ENCODE measurements around the gene SZT2.

SZT2 gene

GRCh38 chr1:43354471-43354870, 35.2 kb upstream of the SZT2 start:
- Histone ChIP-seq H3K23ac (ENCODE audit: low read length) (no peak overlapping the region), H4K12ac (ENCODE audit: low read depth, low read length) (no peak overlapping the region), H3K14ac (ENCODE audit: low read length) (no peak overlapping the region), H3K4me2 (ENCODE audit: low read length) (no peak overlapping the region), H3K36me3 (ENCODE audit: control insufficient read depth in 1 of 2, insufficient read depth in 2 of 2, low read length in 2 of 2) (no peaks in the 10 kb centered on the region), H3K9ac (ENCODE audit: low read length) (no peak overlapping the region), H3K27ac (ENCODE audit: low read depth, low read length) (no peak overlapping the region), H2AK5ac (ENCODE audit: low read length) (no peak overlapping the region), H3K79me1 (ENCODE audit: low read length) (peaks cover 8% of the 10 kb centered on the region), H4K91ac (ENCODE audit: low read depth, low read length) (no peak overlapping the region), H3K27me3 (ENCODE audit: insufficient read depth, low read length) (no peaks in the 10 kb centered on the region), H3K4me1 (ENCODE audit: control insufficient read depth in 1 of 2, insufficient read depth in 2 of 2, low read length in 2 of 2) (peaks cover 0 to 3% of the 10 kb centered on the region in 2 experiments), H2BK120ac (ENCODE audit: insufficient read depth, low read length, poor library complexity) (no peak overlapping the region), H2BK5ac (ENCODE audit: low read depth, low read length, poor library complexity) (no peak overlapping the region), H3K9me3 (ENCODE audit: insufficient read depth, low read depth, low read length) (no peaks in the 10 kb centered on the region), H3K79me2 (ENCODE audit: control insufficient read depth, insufficient read depth, low read length, poor library complexity) (peaks cover 6% of the 10 kb centered on the region), H2BK12ac (ENCODE audit: low read length) (no peak overlapping the region), H3K18ac (ENCODE audit: low read length) (no peak overlapping the region), H4K8ac (ENCODE audit: low read depth, low read length) (no peak overlapping the region), H3K4me3 (ENCODE audit: low read depth, low read length) (no peak overlapping the region), H2AFZ (ENCODE audit: insufficient read depth, low read length, poor library complexity) (no peak overlapping the region), H3K4ac (ENCODE audit: low read depth, low read length) (no peak overlapping the region)
- no peak for DNase-seq
- no CpG with 5 or more reads among the region's 2 CpGs for WGBS (ENCODE audit: extremely low coverage, insufficient coverage, insufficient read length)

- H2AK5ac ChIP-seq (ENCODE audit: low read length), result no peak overlapping the region
- peaks cover 6% of the 10 kb centered on the region for H3K79me2 ChIP-seq (ENCODE audit: control insufficient read depth, insufficient read depth, low read length, poor library complexity)
- H3K9ac ChIP-seq (ENCODE audit: low read length), result no peak overlapping the region
- H3K18ac ChIP-seq (ENCODE audit: low read length), result no peak overlapping the region
- H4K12ac ChIP-seq (ENCODE audit: low read depth, low read length), result no peak overlapping the region
- no peak overlapping the region for H3K4me3 ChIP-seq (ENCODE audit: low read depth, low read length)
- DNase-seq, result no peak
- no peak overlapping the region for H4K91ac ChIP-seq (ENCODE audit: low read depth, low read length)
- peaks cover 2 to 3% of the 10 kb centered on the region in 2 experiments for H3K36me3 ChIP-seq (ENCODE audit: control insufficient read depth in 1 of 2, insufficient read depth in 2 of 2, low read length in 2 of 2)
- no peak overlapping the region for H2AFZ ChIP-seq (ENCODE audit: insufficient read depth, low read length, poor library complexity)
- H3K4me1 ChIP-seq (ENCODE audit: control insufficient read depth in 1 of 2, insufficient read depth in 2 of 2, low read length in 2 of 2), result peaks cover 3 to 6% of the 10 kb centered on the region in 2 experiments
- H2BK120ac ChIP-seq (ENCODE audit: insufficient read depth, low read length, poor library complexity), result no peak overlapping the region
- H3K4me2 ChIP-seq (ENCODE audit: low read length), result no peak overlapping the region
- no peak overlapping the region for H3K4ac ChIP-seq (ENCODE audit: low read depth, low read length)
- H3K14ac ChIP-seq (ENCODE audit: low read length), result no peak overlapping the region
- no peaks in the 10 kb centered on the region for H3K9me3 ChIP-seq (ENCODE audit: insufficient read depth, low read depth, low read length)
- H2BK12ac ChIP-seq (ENCODE audit: low read length), result no peak overlapping the region
- no peak overlapping the region for H3K23ac ChIP-seq (ENCODE audit: low read length)
- no peak overlapping the region for H3K27ac ChIP-seq (ENCODE audit: low read depth, low read length)
- no peaks in the 10 kb centered on the region for H3K27me3 ChIP-seq (ENCODE audit: insufficient read depth, low read length)
- H2BK5ac ChIP-seq (ENCODE audit: low read depth, low read length, poor library complexity), result no peak overlapping the region
- no peak overlapping the region for H4K8ac ChIP-seq (ENCODE audit: low read depth, low read length)
- H3K79me1 ChIP-seq (ENCODE audit: low read length), result peaks cover 8% of the 10 kb centered on the region
- WGBS (ENCODE audit: extremely low coverage, insufficient coverage, insufficient read length), result no CpG with 5 or more reads among the region's 2 CpGs
Observed at GRCh38 chr1:43354936-43355335, 34.8 kb upstream of the SZT2 start.

- Histone ChIP-seq H3K14ac (ENCODE audit: low read length) (no peak overlapping the region), H3K9me3 (ENCODE audit: insufficient read depth, low read depth, low read length) (peaks cover 2% of the 10 kb centered on the region), H3K79me2 (ENCODE audit: control insufficient read depth, insufficient read depth, low read length, poor library complexity) (peaks cover 6% of the 10 kb centered on the region), H3K4me2 (ENCODE audit: low read length) (no peak overlapping the region), H3K9ac (ENCODE audit: low read length) (no peak overlapping the region), H4K12ac (ENCODE audit: low read depth, low read length) (no peak overlapping the region), H3K27ac (ENCODE audit: low read depth, low read length) (no peak overlapping the region), H2AFZ (ENCODE audit: insufficient read depth, low read length, poor library complexity) (no peak overlapping the region), H3K18ac (ENCODE audit: low read length) (no peak overlapping the region), H2BK120ac (ENCODE audit: insufficient read depth, low read length, poor library complexity) (no peak overlapping the region), H3K27me3 (ENCODE audit: insufficient read depth, low read length) (no peaks in the 10 kb centered on the region), H4K8ac (ENCODE audit: low read depth, low read length) (no peak overlapping the region), H3K36me3 (ENCODE audit: control insufficient read depth in 1 of 2, insufficient read depth in 2 of 2, low read length in 2 of 2) (peaks cover 16 to 25% of the 10 kb centered on the region in 2 experiments), H3K4me3 (ENCODE audit: low read depth, low read length) (no peak overlapping the region), H2BK5ac (ENCODE audit: low read depth, low read length, poor library complexity) (no peak overlapping the region), H2BK12ac (ENCODE audit: low read length) (no peak overlapping the region), H3K79me1 (ENCODE audit: low read length) (peaks cover 8% of the 10 kb centered on the region), H3K4ac (ENCODE audit: low read depth, low read length) (no peak overlapping the region), H3K4me1 (ENCODE audit: control insufficient read depth in 1 of 2, insufficient read depth in 2 of 2, low read length in 2 of 2) (peaks cover 6 to 19% of the 10 kb centered on the region in 2 experiments), H4K91ac (ENCODE audit: low read depth, low read length) (no peak overlapping the region), H2AK5ac (ENCODE audit: low read length) (no peak overlapping the region), H3K23ac (ENCODE audit: low read length) (no peak overlapping the region)
- WGBS (ENCODE audit: extremely low coverage, insufficient coverage, insufficient read length), result no CpG with 5 or more reads among the region's 4 CpGs
- no peak for DNase-seq
Observed at GRCh38 chr1:43357251-43357650, 32.4 kb upstream of the SZT2 start.

- no peaks in the 10 kb centered on the region for H3K27me3 ChIP-seq (ENCODE audit: insufficient read depth, low read length)
- peak overlapping the region; percentile 30 for H3K4ac ChIP-seq (ENCODE audit: low read depth, low read length)
- H3K4me2 ChIP-seq (ENCODE audit: low read length), result peak overlapping the region; percentile 66
- H4K91ac ChIP-seq (ENCODE audit: low read depth, low read length), result peak overlapping the region; percentile 81
- peak overlapping the region; percentile 92 for H3K9ac ChIP-seq (ENCODE audit: low read length)
- H2BK12ac ChIP-seq (ENCODE audit: low read length), result no peak overlapping the region
- peak overlapping the region; percentile 86 for H3K27ac ChIP-seq (ENCODE audit: low read depth, low read length)
- peaks cover 6% of the 10 kb centered on the region for H3K79me2 ChIP-seq (ENCODE audit: control insufficient read depth, insufficient read depth, low read length, poor library complexity)
- peak overlapping the region; percentile 14 for H2AFZ ChIP-seq (ENCODE audit: insufficient read depth, low read length, poor library complexity)
- H3K18ac ChIP-seq (ENCODE audit: low read length), result peak overlapping the region; percentile 60
- peaks cover 6 to 19% of the 10 kb centered on the region in 2 experiments for H3K4me1 ChIP-seq (ENCODE audit: control insufficient read depth in 1 of 2, insufficient read depth in 2 of 2, low read length in 2 of 2)
- peak overlapping the region; percentile 84 for H4K8ac ChIP-seq (ENCODE audit: low read depth, low read length)
- peak overlapping the region; percentile 70 for H2BK5ac ChIP-seq (ENCODE audit: low read depth, low read length, poor library complexity)
- H2BK120ac ChIP-seq (ENCODE audit: insufficient read depth, low read length, poor library complexity), result peak overlapping the region; percentile 77
- H3K14ac ChIP-seq (ENCODE audit: low read length), result peak overlapping the region; percentile 43
- peak overlapping the region; percentile 17 for H2AK5ac ChIP-seq (ENCODE audit: low read length)
- no peak overlapping the region for H3K23ac ChIP-seq (ENCODE audit: low read length)
- peak overlapping the region; percentile 78 for H3K4me3 ChIP-seq (ENCODE audit: low read depth, low read length)
- H3K79me1 ChIP-seq (ENCODE audit: low read length), result peaks cover 8% of the 10 kb centered on the region
- peaks cover 2% of the 10 kb centered on the region for H3K9me3 ChIP-seq (ENCODE audit: insufficient read depth, low read depth, low read length)
- DNase-seq, result peak; percentile 40 to 78
- H3K36me3 ChIP-seq (ENCODE audit: control insufficient read depth in 1 of 2, insufficient read depth in 2 of 2, low read length in 2 of 2), result peaks cover 20 to 30% of the 10 kb centered on the region in 2 experiments
- H4K12ac ChIP-seq (ENCODE audit: low read depth, low read length), result peak overlapping the region; percentile 78
- no CpG with 5 or more reads among the region's 33 CpGs for WGBS (ENCODE audit: extremely low coverage, insufficient coverage, insufficient read length)
Observed at GRCh38 chr1:43358121-43358745, 31.5 kb upstream of the SZT2 start.

Measured in trophoblast cell (in vitro differentiated cells and primary cell).